OCI-LY3 (cell line): ENCODE measurements around the gene NEK10.

Source experiments
- EZH2phosphoT487 ChIP-seq: fragments of 200-600 bp; shearing (Covaris generic); IDR thresholded peaks from 2 replicates; pipeline ENCODE4 v1.6.1; 2018; ENCODE audit warnings: antibody characterized with exemption, mixed run types, low read depth
- TF ChIP-seq, protein P1 (sequence below): fragments of 200-600, 300-600 bp; sonication (generic); IDR thresholded peaks from 2 replicates; pipeline ENCODE4 v1.5.1; 2014; ENCODE audit warnings: antibody characterized with exemption, low read length, low read depth

DNA sequence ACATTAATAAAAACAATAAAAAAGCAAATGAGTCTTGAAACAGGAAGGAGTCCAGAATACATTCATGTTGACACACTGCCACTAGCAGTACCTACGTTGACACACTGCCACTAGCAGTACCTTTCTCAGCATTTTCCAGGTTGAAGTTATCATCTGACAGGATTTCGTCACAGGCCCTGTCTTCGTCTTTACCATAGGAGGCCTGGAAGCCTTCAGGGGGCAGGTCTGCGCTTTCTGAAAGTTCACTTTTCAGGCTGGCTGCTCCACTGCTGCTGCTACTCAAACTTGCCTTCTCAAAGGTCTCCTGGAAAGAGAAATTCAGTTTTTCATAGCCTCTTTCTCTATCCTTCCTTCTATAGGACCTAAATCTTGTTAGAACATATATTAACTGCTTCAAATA lies 194.7 kb downstream of the NEK10 start:
- TF ChIP-seq, protein P1, sequence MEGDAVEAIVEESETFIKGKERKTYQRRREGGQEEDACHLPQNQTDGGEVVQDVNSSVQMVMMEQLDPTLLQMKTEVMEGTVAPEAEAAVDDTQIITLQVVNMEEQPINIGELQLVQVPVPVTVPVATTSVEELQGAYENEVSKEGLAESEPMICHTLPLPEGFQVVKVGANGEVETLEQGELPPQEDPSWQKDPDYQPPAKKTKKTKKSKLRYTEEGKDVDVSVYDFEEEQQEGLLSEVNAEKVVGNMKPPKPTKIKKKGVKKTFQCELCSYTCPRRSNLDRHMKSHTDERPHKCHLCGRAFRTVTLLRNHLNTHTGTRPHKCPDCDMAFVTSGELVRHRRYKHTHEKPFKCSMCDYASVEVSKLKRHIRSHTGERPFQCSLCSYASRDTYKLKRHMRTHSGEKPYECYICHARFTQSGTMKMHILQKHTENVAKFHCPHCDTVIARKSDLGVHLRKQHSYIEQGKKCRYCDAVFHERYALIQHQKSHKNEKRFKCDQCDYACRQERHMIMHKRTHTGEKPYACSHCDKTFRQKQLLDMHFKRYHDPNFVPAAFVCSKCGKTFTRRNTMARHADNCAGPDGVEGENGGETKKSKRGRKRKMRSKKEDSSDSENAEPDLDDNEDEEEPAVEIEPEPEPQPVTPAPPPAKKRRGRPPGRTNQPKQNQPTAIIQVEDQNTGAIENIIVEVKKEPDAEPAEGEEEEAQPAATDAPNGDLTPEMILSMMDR = no peak
- TF ChIP-seq EZH2phosphoT487 = no peak
